ENCODE measurements around the gene HDAC4.

The HDAC4 gene

DNA sequence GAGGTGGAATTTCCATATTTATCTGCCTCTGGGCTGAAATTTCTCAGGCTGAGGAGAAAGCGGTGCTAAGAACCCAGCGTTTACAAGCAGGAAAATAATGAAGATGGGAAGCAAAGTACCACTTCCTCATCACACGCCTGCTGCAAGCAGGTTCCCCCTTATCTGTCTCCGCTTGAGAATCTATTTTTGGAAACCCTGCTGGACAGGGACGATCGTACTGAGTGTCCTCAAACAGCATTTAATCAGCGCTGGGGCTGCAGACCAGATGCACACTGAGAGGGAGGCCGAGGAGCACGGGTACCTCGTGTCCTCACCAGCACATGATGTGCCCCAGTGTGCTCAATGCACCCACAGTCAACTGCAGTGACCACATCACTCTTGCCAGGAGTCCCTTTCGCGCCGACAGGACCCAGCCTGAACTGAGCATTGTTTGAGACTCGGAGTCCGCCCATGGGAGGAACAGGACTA, 160.4 kb downstream of the HDAC4 start:
- no peak for DNase-seq (ENCODE audit: low read depth in 1 of 2, low spot score in 1 of 2)

GRCh38 chr2:239239607-239240413, 161.0 kb downstream of the HDAC4 start:
- no peak for DNase-seq (ENCODE audit: low read depth in 1 of 2, low spot score in 1 of 2)

- DNase-seq (ENCODE audit: low read depth in 1 of 2, low spot score in 1 of 2): no peak
Measured at GRCh38 chr2:239238839-239239606, 161.8 kb downstream of the HDAC4 start.

- no peak for DNase-seq (ENCODE audit: low read depth in 1 of 2, low spot score in 1 of 2)
Measured at GRCh38 chr2:239238381-239238780, 162.4 kb downstream of the HDAC4 start.

GRCh38 chr2:239236808-239237205, 164.0 kb downstream of the HDAC4 start:
- no peak for DNase-seq (ENCODE audit: low read depth in 1 of 2, low spot score in 1 of 2)

GRCh38 chr2:239236043-239236807, 164.6 kb downstream of the HDAC4 start:
- no peak for DNase-seq (ENCODE audit: low read depth in 1 of 2, low spot score in 1 of 2)

DNA sequence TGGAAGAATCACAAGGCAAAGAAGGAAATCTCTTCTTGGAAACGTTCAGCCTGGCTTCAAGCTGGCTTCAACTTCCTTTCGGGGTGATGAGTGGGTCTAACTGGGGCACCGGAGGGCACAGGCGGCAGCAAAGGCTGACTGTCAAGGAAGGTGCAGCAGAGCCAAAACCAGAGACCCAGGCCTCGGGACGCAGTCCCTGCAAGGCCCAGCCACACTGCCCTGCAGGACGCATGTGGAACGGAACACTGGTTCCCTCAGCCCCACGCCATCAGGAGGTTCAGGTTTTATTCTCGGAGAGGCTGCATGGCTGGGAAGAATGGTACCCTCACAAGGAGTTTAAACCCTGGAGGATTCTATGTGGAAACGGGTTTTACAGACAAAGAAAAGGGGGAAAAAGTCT, 165.5 kb downstream of the HDAC4 start:
- no peak for DNase-seq (ENCODE audit: low read depth in 1 of 2, low spot score in 1 of 2)

DNA sequence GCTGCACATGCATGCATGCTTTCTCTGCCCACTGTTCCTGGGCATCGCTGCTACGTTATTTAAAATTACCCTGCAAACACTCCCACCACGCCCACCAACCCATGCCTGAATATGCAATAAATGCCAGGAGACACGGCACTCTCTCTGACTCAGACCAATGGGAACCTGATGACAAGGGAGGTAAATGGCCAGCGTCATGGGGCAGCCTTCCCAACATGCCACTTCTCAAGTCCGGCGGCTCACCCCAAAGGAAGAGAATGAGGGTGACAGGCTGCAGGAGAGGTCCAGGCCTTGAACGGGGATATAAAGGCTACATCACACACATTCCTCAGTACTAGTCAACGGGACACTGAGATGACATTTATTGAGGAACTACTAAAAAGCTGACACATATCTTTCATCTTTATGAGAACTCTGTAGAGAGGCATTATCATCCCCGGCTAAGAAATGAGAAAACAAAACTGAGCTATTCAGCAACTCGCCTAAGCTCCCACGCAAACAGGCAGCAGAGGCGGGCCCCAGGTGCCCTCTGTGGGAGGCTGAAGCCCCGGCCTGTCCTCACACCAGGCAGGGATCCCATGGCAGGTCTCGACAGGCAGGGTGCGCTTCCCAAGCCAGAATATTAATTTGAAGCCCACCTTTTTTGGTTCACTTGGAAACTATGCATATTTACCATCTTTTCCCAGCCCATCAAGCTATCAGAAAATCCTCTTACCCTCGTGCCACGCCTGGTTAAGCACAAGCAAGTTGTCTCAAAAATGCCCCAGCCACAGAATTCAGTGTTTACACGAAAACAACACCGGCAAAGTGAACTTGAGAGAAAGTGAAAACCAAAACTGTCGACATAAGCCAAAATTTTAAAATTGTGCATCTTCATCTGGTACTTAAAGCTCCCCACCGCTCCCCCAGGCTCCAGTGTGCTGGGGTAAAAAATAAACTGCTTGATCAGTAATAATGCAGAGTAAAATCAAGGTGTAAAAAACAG, 166.3 kb downstream of the HDAC4 start:
- DNase-seq (ENCODE audit: low read depth in 1 of 2, low spot score in 1 of 2): no peak

DNA sequence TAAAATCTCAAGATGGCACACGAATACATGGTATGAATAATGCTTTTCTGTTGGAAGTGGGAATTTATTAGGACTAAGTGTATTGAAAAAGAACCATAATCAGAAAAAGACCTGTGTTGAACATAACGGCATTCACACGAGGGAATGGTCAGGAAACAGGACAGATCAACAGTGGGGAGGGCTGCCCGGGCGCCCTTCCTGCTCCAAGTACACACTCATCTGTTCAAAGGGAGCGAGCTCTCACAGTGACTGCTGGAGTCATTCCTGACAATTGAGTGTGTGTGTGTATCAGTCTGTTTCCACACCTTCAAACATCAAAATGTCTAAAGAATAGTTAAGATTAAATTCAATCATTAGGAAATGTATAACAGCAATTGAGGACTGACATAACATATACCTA, 167.2 kb downstream of the HDAC4 start:
- DNase-seq (ENCODE audit: low read depth in 1 of 2, low spot score in 1 of 2): no peak

- no peak for DNase-seq (ENCODE audit: low read depth in 1 of 2, low spot score in 1 of 2)
Measured at GRCh38 chr2:239232195-239232578, 168.6 kb downstream of the HDAC4 start.

DNA sequence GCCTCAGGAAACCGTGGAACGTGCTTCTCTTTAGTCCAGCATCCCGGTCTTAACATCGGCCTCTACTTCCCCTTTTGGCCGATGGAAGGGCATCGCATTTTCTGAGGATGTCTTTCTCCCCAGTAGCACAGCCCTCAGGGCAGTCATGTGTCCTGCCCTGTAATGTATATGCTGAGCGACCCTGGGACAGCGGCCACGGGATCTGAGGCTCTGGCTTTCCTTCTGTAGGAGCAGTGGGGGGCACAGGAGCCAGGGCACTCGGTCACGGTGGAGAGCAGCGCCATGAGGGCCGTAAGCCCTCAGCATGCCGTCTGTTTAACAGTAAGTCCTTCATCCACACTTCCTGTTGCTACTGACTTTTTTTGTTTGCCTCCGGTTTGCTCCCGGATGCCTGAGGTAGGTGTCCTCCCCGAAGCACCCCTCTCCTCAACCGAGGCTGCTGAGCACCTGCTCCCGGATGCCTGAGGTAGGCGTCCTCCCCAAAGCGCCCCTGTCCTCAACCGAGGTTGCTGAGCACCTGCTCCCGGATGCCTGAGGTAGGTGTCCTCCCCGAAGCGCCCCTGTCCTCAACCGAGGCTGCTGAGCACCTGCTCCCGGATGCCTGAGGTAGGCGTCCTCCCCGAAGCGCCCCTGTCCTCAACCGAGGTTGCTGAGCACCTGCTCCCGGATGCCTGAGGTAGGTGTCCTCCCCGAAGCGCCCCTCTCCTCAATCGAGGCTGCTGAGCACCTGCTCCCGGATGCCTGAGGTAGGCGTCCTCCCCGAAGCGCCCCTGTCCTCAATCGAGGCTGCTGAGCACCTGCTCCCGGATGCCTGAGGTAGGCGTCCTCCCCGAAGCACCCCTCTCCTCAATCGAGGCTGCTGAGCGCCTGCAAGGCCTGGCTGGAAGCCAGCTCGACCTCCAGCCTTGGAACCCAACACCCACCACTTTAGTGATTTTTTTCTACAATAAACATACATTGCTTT, 169.3 kb downstream of the HDAC4 start:
- no peak for DNase-seq (ENCODE audit: low read depth in 1 of 2, low spot score in 1 of 2)

DNA sequence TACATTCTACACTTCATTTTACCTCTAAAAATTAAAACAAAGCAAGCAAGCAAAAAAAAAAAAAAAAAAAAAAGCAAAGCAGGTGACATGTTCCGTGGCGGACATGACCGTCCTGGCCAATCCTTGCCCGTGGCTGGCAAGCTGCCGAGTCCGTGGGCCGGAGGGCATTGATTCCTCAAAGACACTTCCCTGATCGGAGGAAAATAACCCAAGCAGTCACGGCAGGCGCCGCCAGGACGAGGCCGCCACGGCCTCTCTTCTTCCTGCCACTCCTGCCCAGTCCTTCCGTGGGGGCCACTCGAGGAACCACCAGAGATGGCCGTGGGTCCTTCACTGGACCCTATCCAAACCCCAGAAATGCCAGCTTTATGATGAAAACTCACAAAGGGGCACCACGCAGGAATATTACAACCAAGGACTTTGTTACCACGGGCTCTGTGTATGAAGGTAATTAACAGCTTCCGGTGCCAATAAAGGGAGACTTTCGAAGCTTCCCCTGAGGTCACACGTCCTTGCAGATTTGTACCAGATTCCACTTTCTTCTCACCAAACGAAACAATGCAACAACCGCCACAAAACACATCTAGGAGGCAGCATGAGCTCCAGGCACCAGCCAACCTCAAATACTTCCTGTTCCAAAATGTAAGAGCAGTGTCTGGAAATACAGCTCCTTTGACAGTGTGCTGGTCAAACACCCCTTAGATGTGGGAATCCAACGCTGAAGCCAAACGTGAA, 170.3 kb downstream of the HDAC4 start:
- DNase-seq (ENCODE audit: low read depth in 1 of 2, low spot score in 1 of 2): no peak

DNA sequence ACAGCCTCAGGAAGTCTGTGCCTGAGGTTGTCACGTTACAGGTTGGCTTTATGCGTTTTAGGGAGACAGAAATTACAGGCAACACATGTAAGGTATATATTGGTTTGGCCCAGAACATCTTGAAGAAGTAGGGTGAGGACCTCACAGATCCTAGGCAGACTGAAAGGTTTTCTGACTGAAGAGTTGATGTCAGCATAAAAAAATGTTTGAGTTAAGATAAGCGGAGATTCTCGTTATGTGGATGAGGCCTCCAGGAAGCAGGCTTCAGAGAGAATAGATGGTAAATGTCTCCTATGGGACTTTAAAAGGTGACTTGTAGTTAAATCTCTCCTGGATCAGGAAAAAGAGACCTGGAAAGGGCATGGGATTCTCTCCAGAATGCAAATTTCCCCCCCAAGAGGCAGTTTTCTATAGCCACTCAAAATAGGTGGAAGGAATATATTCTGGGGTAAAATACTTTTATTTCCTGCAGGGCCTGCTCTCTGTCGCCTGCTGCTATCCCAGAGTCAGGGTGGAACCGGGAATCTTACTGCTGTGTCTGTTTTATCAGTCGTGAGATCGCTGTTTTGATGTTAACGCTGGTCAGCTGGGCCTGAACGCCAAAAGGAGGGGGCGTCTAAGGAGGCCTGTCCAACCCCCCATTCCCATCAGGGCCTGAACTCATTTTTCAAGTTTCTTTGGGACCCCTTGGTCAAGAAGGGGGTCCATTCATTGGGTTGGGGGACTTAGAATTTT, 171.1 kb downstream of the HDAC4 start:
- DNase-seq (ENCODE audit: low read depth in 1 of 2, low spot score in 1 of 2): no peak

DNA sequence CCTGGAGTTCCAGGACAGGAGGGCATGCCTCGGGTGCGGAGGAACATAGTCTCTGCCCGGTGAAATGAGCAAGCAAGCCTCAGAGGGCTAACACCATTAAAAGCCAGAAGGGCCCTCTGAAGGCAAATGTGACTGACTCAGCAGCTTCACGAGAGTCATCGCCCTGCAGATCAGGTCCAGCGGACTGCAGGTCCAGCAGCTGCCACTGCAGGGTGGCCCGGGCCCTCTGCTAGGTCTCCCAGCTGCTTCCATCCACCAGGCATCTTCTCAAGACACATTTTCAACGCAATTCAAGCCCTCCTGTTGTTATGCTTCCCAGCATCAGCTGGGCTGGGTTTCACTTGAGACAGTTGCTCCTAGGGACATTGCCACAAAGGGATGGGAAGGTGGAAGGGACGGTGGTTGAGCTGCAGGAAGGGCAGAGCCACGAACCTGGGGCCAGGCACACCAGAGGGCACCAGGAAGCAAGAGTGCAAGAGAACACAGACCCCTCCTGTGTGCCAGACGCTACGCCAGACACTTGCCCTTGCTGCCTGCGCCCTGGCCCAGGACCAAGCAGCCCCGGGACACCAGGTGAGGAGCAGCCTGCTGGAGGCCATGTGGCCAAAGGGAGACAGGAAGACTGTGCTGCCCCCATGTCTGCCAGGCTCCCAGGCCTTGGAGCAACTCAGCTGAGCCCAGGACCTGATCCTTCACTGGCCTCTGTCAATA, 173.0 kb downstream of the HDAC4 start:
- no peak for DNase-seq (ENCODE audit: low read depth in 1 of 2, low spot score in 1 of 2)

DNA sequence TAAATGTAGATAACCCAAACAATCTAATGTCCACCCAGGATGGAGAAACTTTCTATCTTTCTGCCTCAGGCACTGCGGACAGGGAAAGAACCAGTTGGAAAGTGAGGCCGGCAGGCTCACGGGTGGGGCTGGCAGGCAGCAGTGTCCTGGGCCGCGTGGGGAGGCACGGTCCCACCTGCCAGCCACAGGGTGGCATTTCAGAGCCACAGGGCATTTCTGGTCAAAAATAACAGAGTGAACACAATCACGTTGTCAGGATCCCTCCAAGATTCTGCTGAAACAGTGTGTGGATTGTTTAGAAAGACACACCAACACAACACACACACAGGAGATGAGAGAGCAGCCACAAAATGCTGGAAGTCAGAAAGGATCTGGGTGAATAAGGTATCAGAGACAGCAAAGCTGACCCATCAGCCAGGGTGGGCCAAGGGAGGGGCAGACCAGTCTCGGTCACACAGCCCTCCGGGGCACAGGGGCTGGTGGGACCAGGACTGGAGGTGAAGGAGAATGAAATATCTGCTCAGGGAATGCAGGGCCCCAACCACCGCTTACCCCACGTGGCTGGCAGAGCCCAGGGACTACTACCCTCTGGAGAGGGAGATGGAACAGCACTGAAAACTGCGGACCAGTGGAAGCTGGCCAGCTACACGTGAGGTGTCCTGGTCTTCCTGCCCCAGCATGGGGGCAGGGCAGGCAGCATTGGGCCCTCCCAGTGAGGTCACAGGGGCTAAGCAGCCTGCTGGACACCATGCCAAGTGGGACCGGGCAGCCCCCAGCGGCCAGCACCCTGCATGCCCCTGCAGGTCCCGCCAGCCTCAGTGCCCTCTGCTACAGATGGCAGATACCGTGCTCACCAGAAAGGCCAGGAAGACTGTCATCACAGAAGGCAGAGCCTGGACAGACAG, 173.9 kb downstream of the HDAC4 start:
- DNase-seq (ENCODE audit: low read depth in 1 of 2, low spot score in 1 of 2): no peak

GRCh38 chr2:239225871-239226561, 174.8 kb downstream of the HDAC4 start:
- DNase-seq (ENCODE audit: low read depth in 1 of 2, low spot score in 1 of 2): no peak

Measured in activated CD4-positive, alpha-beta T cell treated with anti-CD3 and anti-CD28 coated beads, Interleukin-2, amount 50 U/mL, for 24 hours (primary cell).